ENCODE results near the gene CLIC4.
"Not testable (repeated sequence)": the region's sequence is repeated elsewhere in the genome, so short reads cannot be mapped to it uniquely, and the experiment has no call there.

Gene CLIC4

GRCh38 chr1:24888971-24889676 is 143.9 kb downstream of the CLIC4 start:
- no peak for TF ChIP-seq CTCF (IDR thresholded peaks at IDR 0.05; ENCODE audit: low read depth, low read length)
- Histone ChIP-seq H3K27me3 (ENCODE audit: insufficient read depth, low read depth, severe bottlenecking) (no peaks in the 10 kb centered on the region), H3K27ac (no peak overlapping the region), H3K36me3 (no peaks in the 10 kb centered on the region), H3K9me3 (ENCODE audit: severe bottlenecking) (peaks cover 8% of the 10 kb centered on the region), H3K4me3 (ENCODE audit: low read depth, low read length) (no peak overlapping the region)
- no peak for DNase-seq

- no peak for DNase-seq
Observed at GRCh38 chr1:24890887-24891286, 145.6 kb downstream of the CLIC4 start.

DNA sequence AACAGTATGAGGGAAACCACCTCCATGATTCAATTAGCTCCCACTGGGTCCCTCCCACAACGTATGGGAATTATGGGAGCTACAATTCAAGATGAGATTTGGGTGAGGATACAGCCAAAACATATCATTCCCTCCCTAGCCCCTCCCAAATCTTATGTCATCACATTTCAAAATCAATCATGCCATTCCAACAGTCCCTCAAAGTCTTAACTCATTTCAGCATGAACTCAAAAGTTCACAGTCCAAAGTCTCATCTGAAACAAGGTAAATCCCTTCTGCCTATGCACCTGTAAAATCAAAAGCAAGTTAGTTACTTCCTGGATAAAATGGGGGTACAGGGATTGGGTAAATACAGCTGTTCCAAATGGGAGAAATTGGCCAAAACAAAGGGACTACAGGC is 146.1 kb downstream of the CLIC4 start:
- not testable (repeated sequence) for H3K9me3 ChIP-seq (ENCODE audit: severe bottlenecking); H3K36me3 ChIP-seq; DNase-seq; H3K4me3 ChIP-seq (ENCODE audit: low read depth, low read length); H3K27me3 ChIP-seq (ENCODE audit: insufficient read depth, low read depth, severe bottlenecking); H3K27ac ChIP-seq

More at GRCh38 chr1:24890887-24891286, 145.6 kb downstream of the CLIC4 start:
- no peak for TF ChIP-seq CTCF (IDR thresholded peaks at IDR 0.05; ENCODE audit: low read depth, low read length)
- no peak overlapping the region for H3K27ac ChIP-seq
- H3K4me3 ChIP-seq (ENCODE audit: low read depth, low read length), result no peak overlapping the region
- peaks cover 8% of the 10 kb centered on the region for H3K9me3 ChIP-seq (ENCODE audit: severe bottlenecking)
- H3K36me3 ChIP-seq, result no peaks in the 10 kb centered on the region
- no peaks in the 10 kb centered on the region for H3K27me3 ChIP-seq (ENCODE audit: insufficient read depth, low read depth, severe bottlenecking)

- Histone ChIP-seq H3K27ac (no peak overlapping the region), H3K27me3 (ENCODE audit: insufficient read depth, low read depth, severe bottlenecking) (no peaks in the 10 kb centered on the region), H3K4me3 (ENCODE audit: low read depth, low read length) (no peak overlapping the region), H3K9me3 (ENCODE audit: severe bottlenecking) (peaks cover 8% of the 10 kb centered on the region), H3K36me3 (no peaks in the 10 kb centered on the region)
- no peak for DNase-seq
- TF ChIP-seq CTCF (IDR thresholded peaks at IDR 0.05; ENCODE audit: low read depth, low read length), result no peak
Observed at GRCh38 chr1:24892188-24893153, 147.2 kb downstream of the CLIC4 start.

DNA sequence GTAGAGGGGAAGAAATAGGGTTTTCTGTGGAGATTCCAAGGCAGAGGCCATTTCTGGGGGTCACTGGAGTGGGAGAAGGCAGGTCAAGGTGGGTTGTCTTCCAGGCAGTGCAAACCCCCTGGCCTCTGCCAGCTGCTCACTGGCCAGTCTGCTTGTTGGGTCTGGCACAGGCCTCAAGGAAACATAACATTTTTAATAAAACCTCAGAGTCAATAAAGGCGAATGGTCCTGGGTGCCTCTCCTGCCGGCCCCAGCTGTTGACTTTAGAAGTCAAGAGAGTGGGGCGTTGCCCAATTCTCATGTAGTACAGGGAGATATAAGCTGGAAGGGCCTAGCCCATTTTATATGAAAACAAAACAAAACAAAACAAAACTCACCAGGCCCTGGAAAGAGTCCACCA is 148.2 kb downstream of the CLIC4 start:
- no peaks in the 10 kb centered on the region for H3K27me3 ChIP-seq (ENCODE audit: insufficient read depth, low read depth, severe bottlenecking)
- H3K36me3 ChIP-seq, result no peaks in the 10 kb centered on the region
- DNase-seq, result no peak
- H3K4me3 ChIP-seq (ENCODE audit: low read depth, low read length), result no peak overlapping the region
- H3K9me3 ChIP-seq (ENCODE audit: severe bottlenecking), result peaks cover 8% of the 10 kb centered on the region
- TF ChIP-seq CTCF (IDR thresholded peaks at IDR 0.05; ENCODE audit: low read depth, low read length), result no peak
- no peak overlapping the region for H3K27ac ChIP-seq

Data from WERI-Rb-1 (cell line).